HG03439 (cell line): ENCODE measurements around the gene GATAD2B.
"Not testable (repeated sequence)": the region's sequence is repeated elsewhere in the genome, so short reads cannot be mapped to it uniquely, and the experiment has no call there.

Source experiments
- ATAC-seq: cut with Tn5 transposase; IDR thresholded peaks from one replicate; pipeline ENCODE4 v1.9.1; 2021; ENCODE audit warnings: mild to moderate bottlenecking, moderate library complexity; ENCODE audit not compliant: unreplicated experiment

GATAD2B gene

DNA sequence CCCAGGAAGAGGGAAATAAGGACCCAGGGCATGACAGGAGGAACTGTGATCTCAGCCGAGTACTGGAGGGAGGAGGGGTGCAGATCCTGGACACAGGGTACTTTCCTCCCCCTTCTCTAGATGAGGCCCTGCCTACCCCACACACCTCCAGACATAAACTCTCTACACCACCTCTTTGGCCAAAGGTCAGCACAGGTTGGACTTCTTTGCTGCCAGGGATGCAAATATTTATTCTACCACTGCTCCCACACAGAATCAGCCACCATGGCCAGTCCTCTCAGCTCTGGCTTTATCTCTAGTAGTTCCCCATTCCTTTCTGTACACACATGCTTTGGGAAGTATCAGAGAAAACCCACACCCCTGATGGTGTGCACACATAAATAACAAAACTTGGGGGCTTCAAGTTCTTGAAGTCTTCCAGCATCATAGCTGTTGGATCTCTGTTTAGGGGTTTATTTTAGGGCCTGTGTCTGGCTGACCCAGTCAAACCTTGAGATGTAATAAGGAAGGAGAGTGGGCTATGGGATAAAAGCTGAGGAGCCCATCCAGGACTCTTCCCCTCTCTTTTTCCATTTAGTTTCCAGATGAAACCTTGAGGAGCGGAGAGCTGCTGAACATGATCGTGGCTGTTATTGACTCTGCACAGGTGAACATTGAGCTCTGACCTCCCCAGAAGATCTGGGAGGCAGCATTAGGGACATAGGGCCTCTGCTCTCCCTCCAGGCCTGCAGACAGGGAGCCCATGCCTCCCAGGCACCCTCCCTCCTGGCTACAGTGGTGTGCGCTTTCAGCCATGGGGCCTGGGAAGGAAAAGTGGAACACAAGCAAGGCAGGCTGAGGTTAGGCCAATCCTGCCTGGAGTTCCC, 154.2 kb downstream of the GATAD2B start:
- no peak for ATAC-seq

- ATAC-seq, result no peak
Observed at GRCh38 chr1:153767519-153767918, 155.3 kb downstream of the GATAD2B start.

DNA sequence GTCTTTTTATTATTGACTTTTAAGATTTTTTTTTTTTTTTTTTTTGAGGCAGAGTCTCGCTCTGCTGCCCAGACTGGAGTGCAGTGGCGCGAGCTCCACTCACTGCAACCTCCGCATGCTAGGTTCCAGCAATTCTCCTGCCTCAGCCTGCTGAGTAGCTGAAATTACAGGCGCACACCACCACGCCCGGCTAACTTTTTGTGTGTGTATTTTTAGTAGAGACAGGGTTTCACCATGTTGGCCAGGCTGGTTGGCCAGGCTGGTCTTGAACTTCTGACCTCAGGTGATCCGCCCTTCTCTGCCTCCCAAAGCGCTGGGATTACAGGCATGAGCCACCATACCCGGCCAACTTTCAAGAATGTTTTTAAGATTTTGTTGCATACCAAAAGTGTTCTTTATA, 156.1 kb downstream of the GATAD2B start:
- not testable (repeated sequence) for ATAC-seq

DNA sequence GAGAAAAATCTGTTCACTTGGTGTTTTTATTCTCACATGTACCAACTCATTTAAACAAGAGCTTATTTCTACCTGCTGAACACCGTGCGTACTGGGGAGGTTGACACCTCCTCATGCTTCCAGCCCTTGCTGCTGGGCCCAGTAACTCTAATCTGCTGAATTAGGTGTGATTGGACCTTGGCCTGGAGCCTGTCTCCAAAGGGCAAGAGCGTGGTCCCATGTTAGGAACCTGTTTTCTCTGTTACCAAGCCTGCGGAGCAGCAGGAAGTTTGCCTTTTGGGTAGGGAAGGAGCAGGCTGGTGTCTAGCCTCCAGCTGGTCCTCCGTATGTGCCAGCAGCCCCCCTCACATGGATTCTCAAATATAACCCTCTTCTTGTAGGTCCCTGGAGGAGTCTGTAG, 158.5 kb downstream of the GATAD2B start:
- ATAC-seq, result no peak

GRCh38 chr1:153763365-153764225, 159.2 kb downstream of the GATAD2B start:
- ATAC-seq, result no peak

DNA sequence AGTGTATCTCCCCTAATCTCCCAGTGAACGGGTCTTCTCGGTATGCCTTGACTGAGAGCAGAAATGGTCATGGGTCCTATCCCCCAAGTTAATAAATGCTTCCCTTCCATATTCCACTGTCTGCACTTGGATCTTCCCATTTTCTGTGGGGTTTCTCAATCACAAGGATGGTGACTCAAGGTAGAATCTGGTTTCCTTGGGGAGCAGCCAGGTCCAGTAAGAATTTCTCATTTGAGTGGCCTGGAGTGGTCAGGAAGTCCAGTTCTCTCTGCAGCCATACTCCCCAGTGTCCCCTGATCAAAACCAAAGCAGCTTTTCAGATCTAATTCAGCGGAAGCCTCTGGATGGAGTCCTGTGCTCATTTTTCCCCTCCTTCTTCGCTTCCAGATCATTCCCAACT, 162.3 kb downstream of the GATAD2B start:
- no peak for ATAC-seq
